GM23338 (cell line): ENCODE data around the gene RNF215. TPM values are rescaled to one million over a fixed set of nuclear protein-coding genes. Genes with fewer than 3 reads are reported as not detected.

ENCODE experiments used
- ATAC-seq: fragments of 200-7000 bp; cut with Tn5 transposase; 3 replicates; pipeline ENCODE4 v1.9.1; 2020
- DNase-seq: peaks from one replicate; pipeline ENCODE4 v3.0.0-alpha.2; 2015; ENCODE audit warnings: low spot score
- H2AFZ ChIP-seq: fragments of 200-600 bp; sonication (generic); 2 replicates; pipeline ENCODE4 v1.8.0; 2016; ENCODE audit warnings: antibody characterized with exemption, mild to moderate bottlenecking, moderate library complexity
- H3F3A ChIP-seq: fragments of 200-600 bp; sonication (generic); replicated peaks from 2 replicates; pipeline ENCODE4 v1.8.0; 2017; ENCODE audit warnings: antibody characterized with exemption, mixed run types, low read depth
- H3K27ac ChIP-seq: fragments of 200-600 bp; sonication (generic); 2 replicates; pipeline ENCODE4 v1.6.1; 2016; ENCODE audit warnings: low read depth
- H3K27me3 ChIP-seq: fragments of 200-600 bp; sonication (generic); 2 replicates; pipeline ENCODE4 v1.8.0; 2016; ENCODE audit warnings: mild to moderate bottlenecking, mixed run types, moderate library complexity; ENCODE audit not compliant: insufficient read depth
- H3K36me3 ChIP-seq: fragments of 200-600 bp; sonication (generic); 2 replicates; pipeline ENCODE4 v1.8.0; 2016; ENCODE audit warnings: mild to moderate bottlenecking; ENCODE audit not compliant: insufficient read depth
- H3K4me1 ChIP-seq: fragments of 200-600 bp; sonication (generic); 2 replicates; pipeline ENCODE4 v1.8.0; 2016; ENCODE audit warnings: mild to moderate bottlenecking, moderate library complexity; ENCODE audit not compliant: insufficient read depth
- H3K4me2 ChIP-seq: fragments of 200-600 bp; sonication (generic); 2 replicates; pipeline ENCODE4 v1.7.1; 2017; ENCODE audit warnings: mixed run types
- H3K4me3 ChIP-seq: fragments of 200-600 bp; sonication (generic); 2 replicates; pipeline ENCODE4 v1.6.1; 2016; ENCODE audit warnings: mixed run types
- H3K79me2 ChIP-seq: fragments of 200-600 bp; sonication (generic); replicated peaks from 2 replicates; pipeline ENCODE4 v1.8.0; 2017; ENCODE audit warnings: mild to moderate bottlenecking; ENCODE audit not compliant: insufficient read depth
- H3K9me2 ChIP-seq: fragments of 200-600 bp; sonication (generic); 2 replicates; pipeline ENCODE4 v1.8.0; 2017; ENCODE audit not compliant: insufficient read depth
- H4K20me1 ChIP-seq: fragments of 200-600 bp; sonication (generic); replicated peaks from 2 replicates; pipeline ENCODE4 v1.8.0; 2017; ENCODE audit warnings: mild to moderate bottlenecking; ENCODE audit not compliant: insufficient read depth
- H3K27ac Mint-ChIP-seq: 2 replicates; pipeline ENCODE4 v1.8.0; 2020; ENCODE audit warnings: inconsistent platforms, mild to moderate bottlenecking, moderate library complexity, mixed read lengths
- H3K27me3 Mint-ChIP-seq: 3 replicates; pipeline ENCODE4 v1.8.0; 2022; ENCODE audit warnings: low read depth, mild to moderate bottlenecking, moderate library complexity, mixed read lengths, inconsistent platforms; ENCODE audit not compliant: insufficient read depth, poor library complexity
- H3K36me3 Mint-ChIP-seq: 3 replicates; pipeline ENCODE4 v1.8.0; 2021; ENCODE audit warnings: low read depth, mild to moderate bottlenecking, inconsistent platforms, moderate library complexity, mixed read lengths
- H3K4me1 Mint-ChIP-seq: 3 replicates; pipeline ENCODE4 v1.8.0; 2020; ENCODE audit warnings: mild to moderate bottlenecking, inconsistent platforms, mixed read lengths
- H3K4me3 Mint-ChIP-seq: 3 replicates; pipeline ENCODE4 v1.8.0; 2021; ENCODE audit warnings: moderate library complexity, mild to moderate bottlenecking, inconsistent platforms, mixed read lengths
- H3K9me3 Mint-ChIP-seq: 3 replicates; pipeline ENCODE4 v1.8.0; 2020; ENCODE audit warnings: moderate library complexity, mild to moderate bottlenecking, inconsistent platforms, mixed read lengths
- CREB1 ChIP-seq: fragments of 250-450 bp; sonication (Bioruptor Pico); IDR thresholded peaks from 2 replicates; pipeline ENCODE4 v1.5.0; 2020; ENCODE audit warnings: low read depth, mild to moderate bottlenecking, moderate library complexity
- CTCF ChIP-seq, 2 experiments: fragments of 200-600 bp in 1 of 2; sonication (generic) in 1 of 2; conservative IDR thresholded peaks; 2 replicates each; pipeline versions ENCODE4 v1.5.1 to v1.6.1; 2016 to 2017; ENCODE audit warnings: antibody characterized with exemption in 2 of 2, low read depth in 2 of 2, mild to moderate bottlenecking in 2 of 2, moderate library complexity in 1 of 2
- EZH2phosphoT487 ChIP-seq: fragments of 200-600 bp; sonication (generic); IDR thresholded peaks from one replicate; pipeline ENCODE4 v1.8.1; 2018; ENCODE audit warnings: antibody characterized with exemption; ENCODE audit not compliant: unreplicated experiment
- JUNB ChIP-seq: IDR thresholded peaks from one replicate; pipeline ENCODE4 v1.6.1; 2016; ENCODE audit warnings: antibody characterized with exemption; ENCODE audit not compliant: unreplicated experiment
- NANOG ChIP-seq: IDR thresholded peaks from 2 replicates; pipeline ENCODE4 v1.6.1; 2016; ENCODE audit warnings: antibody characterized with exemption, borderline replicate concordance
- POLR2AphosphoS5 ChIP-seq: IDR thresholded peaks from 2 replicates; pipeline ENCODE4 v1.6.1; 2016; ENCODE audit warnings: antibody characterized with exemption, low read depth
- REST ChIP-seq: IDR thresholded peaks from one replicate; pipeline ENCODE4 v1.6.1; 2018; ENCODE audit warnings: antibody characterized with exemption; ENCODE audit not compliant: unreplicated experiment
- STAT1 ChIP-seq: IDR thresholded peaks from one replicate; pipeline ENCODE4 v1.6.1; 2016; ENCODE audit warnings: antibody characterized with exemption; ENCODE audit not compliant: unreplicated experiment
- ZNF114 ChIP-seq: fragments of 250-450 bp; sonication (Bioruptor Pico); IDR thresholded peaks from 2 replicates; pipeline ENCODE4 v1.5.0; 2020; ENCODE audit warnings: mild to moderate bottlenecking, moderate library complexity
- ZNF462 ChIP-seq: fragments of 250-450 bp; sonication (Bioruptor Pico); IDR thresholded peaks from 2 replicates; pipeline ENCODE4 v1.5.0; 2020; ENCODE audit warnings: mild to moderate bottlenecking, moderate library complexity
- polyA plus RNA-seq: library from polyadenylated mRNA; unstranded; fragments of >200 nt; fragmentation: Nextera tagmentation; extraction: Ambion mirVana; gene quantifications from 2 replicates; pipeline ENCODE4 v1.2.1, GENCODE V29; 2016
- total RNA-seq: library from RNA; depleted of rRNA; stranded (reverse); fragments of >200 nt; shearing (Covaris generic); gene quantifications from 2 replicates; pipeline ENCODE4 v1.2.3, GENCODE V29; 2014

The RNF215 gene
- total and polyA plus RNA-seq, 2 experiments from 2014 or later, result 3.3 to 13.9 TPM

GRCh38 chr22:30332994-30333706, 54.1 kb downstream of the RNF215 start (continued):
- no peak for TF ChIP-seq ZNF462 (CRISPR knock-in tag)

GRCh38 chr22:30332551-30332950, 54.7 kb downstream of the RNF215 start:
- peaks cover under 1% of the 10 kb centered on the region for H3K27me3 Mint-ChIP-seq
- no peaks in the 10 kb centered on the region for H3K79me2 ChIP-seq
- H3K9me3 Mint-ChIP-seq, result no peaks in the 10 kb centered on the region
- H3K4me1 Mint-ChIP-seq, result peaks cover 5% of the 10 kb centered on the region; the same call in 2 of the 3 replicates
- peaks cover 13% of the 10 kb centered on the region; the same call in 1 of the 2 replicates for H4K20me1 ChIP-seq
- peaks cover 29% of the 10 kb centered on the region for H3K36me3 ChIP-seq
- H3K9me2 ChIP-seq, result no peaks in the 10 kb centered on the region
- H3K36me3 Mint-ChIP-seq, result peaks cover 67% of the 10 kb centered on the region
- peaks cover 5% of the 10 kb centered on the region; the same call in 1 of the 2 replicates for H3F3A ChIP-seq
- no peak overlapping the region for H3K27ac ChIP-seq
- H3K4me3 ChIP-seq, result no peak overlapping the region
- no peaks in the 10 kb centered on the region for H3K27me3 ChIP-seq
- H3K4me3 Mint-ChIP-seq, result no peak overlapping the region
- ATAC-seq (no peak), DNase-seq (no peak)
- peaks cover 1% of the 10 kb centered on the region for H3K4me1 ChIP-seq
- H3K27ac Mint-ChIP-seq, result no peak overlapping the region
- no peak overlapping the region for H2AFZ ChIP-seq
- H3K4me2 ChIP-seq, result no peak overlapping the region
- TF ChIP-seq POLR2AphosphoS5 (no peak), REST (no peak), EZH2phosphoT487 (no peak), CTCF (conservative IDR thresholded peaks at IDR 0.05; ENCODE audit: low read depth in 2 of 2) (no peak), NANOG (no peak), STAT1 (no peak), CREB1 (CRISPR knock-in tag) (no peak), JUNB (no peak), ZNF114 (CRISPR knock-in tag) (no peak)
